NCI-H2081 treated with DMSO at 0.1 percent for 48 hours (cell line): Measurements from ENCODE around the gene STAC3.

Experiments used
- DNase-seq: peaks from one replicate; lab custom pipeline; 2025; lab: John Stamatoyannopoulos, UW

STAC3 gene

GRCh38 chr12:57235728-57236131 lies 15.3 kb downstream of the STAC3 start:
- no peak for DNase-seq

GRCh38 chr12:57235017-57235727 lies 15.8 kb downstream of the STAC3 start:
- no peak for DNase-seq

GRCh38 chr12:57234571-57235016 lies 16.4 kb downstream of the STAC3 start:
- no peak for DNase-seq

- DNase-seq, result no peak
These were observed 16.8 kb downstream of the STAC3 start for GRCh38 chr12:57234233-57234570.

GRCh38 chr12:57233357-57234232 lies 17.4 kb downstream of the STAC3 start:
- DNase-seq, result no peak

- DNase-seq, result no peak
These were observed 18.7 kb downstream of the STAC3 start for GRCh38 chr12:57232156-57232756.

- no peak for DNase-seq
These were observed 19.5 kb downstream of the STAC3 start for GRCh38 chr12:57231276-57232021.

GRCh38 chr12:57230381-57231155 lies 20.4 kb downstream of the STAC3 start:
- DNase-seq, result no peak

- peak; percentile 94 for DNase-seq
These were observed 21.2 kb downstream of the STAC3 start, which contains the start of gene SHMT2 for GRCh38 chr12:57229634-57230380. TSS of gene SHMT2 (plus strand) at chr12:57229711. CDS start at chr12:57229779, 68 bp downstream.

- no peak for DNase-seq
These were observed 21.8 kb downstream of the STAC3 start for GRCh38 chr12:57229046-57229633.

- no peak for DNase-seq
These were observed 23.5 kb downstream of the STAC3 start for GRCh38 chr12:57227315-57228115.

GRCh38 chr12:57226588-57227314 lies 24.2 kb downstream of the STAC3 start:
- no peak for DNase-seq

- DNase-seq, result no peak
These were observed 25.2 kb downstream of the STAC3 start for GRCh38 chr12:57225680-57226210.

- DNase-seq, result no peak
These were observed 25.9 kb downstream of the STAC3 start for GRCh38 chr12:57224973-57225679.

- no peak for DNase-seq
These were observed 26.6 kb downstream of the STAC3 start for GRCh38 chr12:57224278-57224972.

GRCh38 chr12:57223191-57224165 lies 27.5 kb downstream of the STAC3 start:
- DNase-seq, result no peak
